ENCODE results near the gene MUC3A.
A peak's percentile ranks its signal among the peaks of the same experiment; 100 is the strongest.
"Not testable (repeated sequence)": the region's sequence is repeated elsewhere in the genome, so short reads cannot be mapped to it uniquely, and the experiment has no call there.

Gene MUC3A

GRCh38 chr7:100908512-100908911 lies 40.8 kb upstream of the MUC3A start:
- Histone ChIP-seq H3K27ac (ENCODE audit: poor library complexity, severe bottlenecking) (no peak overlapping the region), H3K36me3 (ENCODE audit: low read depth) (no peaks in the 10 kb centered on the region), H3K4me3 (ENCODE audit: severe bottlenecking) (no peak overlapping the region), H3K4me1 (ENCODE audit: insufficient read depth, poor library complexity, severe bottlenecking) (no peaks in the 10 kb centered on the region), H3K27me3 (ENCODE audit: insufficient read depth, poor library complexity, severe bottlenecking) (no peaks in the 10 kb centered on the region), H3K9me3 (ENCODE audit: severe bottlenecking) (no peaks in the 10 kb centered on the region)
- ATAC-seq (ENCODE audit: low read depth) (no peak), DNase-seq (ENCODE audit: low spot score) (no peak)
- no peak for TF ChIP-seq CTCF (IDR thresholded peaks at IDR 0.05; ENCODE audit: poor library complexity, severe bottlenecking)

- not testable (repeated sequence) for H3K4me3 ChIP-seq (ENCODE audit: severe bottlenecking); H3K27me3 ChIP-seq (ENCODE audit: insufficient read depth, poor library complexity, severe bottlenecking); H3K9me3 ChIP-seq (ENCODE audit: severe bottlenecking); H3K36me3 ChIP-seq (ENCODE audit: low read depth); ATAC-seq (ENCODE audit: low read depth); DNase-seq (ENCODE audit: low spot score); H3K4me1 ChIP-seq (ENCODE audit: insufficient read depth, poor library complexity, severe bottlenecking); H3K27ac ChIP-seq (ENCODE audit: poor library complexity, severe bottlenecking)
These were observed 38.9 kb upstream of the MUC3A start for GRCh38 chr7:100910443-100910842.

- no peaks in the 10 kb centered on the region for H3K4me1 ChIP-seq (ENCODE audit: insufficient read depth, poor library complexity, severe bottlenecking)
- no peak overlapping the region for H3K27ac ChIP-seq (ENCODE audit: poor library complexity, severe bottlenecking)
- H3K9me3 ChIP-seq (ENCODE audit: severe bottlenecking), result no peaks in the 10 kb centered on the region
- ATAC-seq (ENCODE audit: low read depth) (no peak), DNase-seq (ENCODE audit: low spot score) (no peak)
- H3K27me3 ChIP-seq (ENCODE audit: insufficient read depth, poor library complexity, severe bottlenecking), result no peaks in the 10 kb centered on the region
- H3K4me3 ChIP-seq (ENCODE audit: severe bottlenecking), result no peak overlapping the region
- TF ChIP-seq CTCF (IDR thresholded peaks at IDR 0.05; ENCODE audit: poor library complexity, severe bottlenecking), result no peak
- no peaks in the 10 kb centered on the region for H3K36me3 ChIP-seq (ENCODE audit: low read depth)
These were observed 37.9 kb upstream of the MUC3A start for GRCh38 chr7:100911484-100911883.

GRCh38 chr7:100914208-100914878 lies 35.0 kb upstream of the MUC3A start:
- no peaks in the 10 kb centered on the region for H3K36me3 ChIP-seq (ENCODE audit: low read depth)
- no peak for DNase-seq (ENCODE audit: low spot score)

GRCh38 chr7:100914879-100915447 lies 34.4 kb upstream of the MUC3A start:
- peak; percentile 51; the same call in 2 of the 3 replicates for ATAC-seq (ENCODE audit: low read depth)
- Histone ChIP-seq H3K9me3 (ENCODE audit: severe bottlenecking) (no peaks in the 10 kb centered on the region), H3K4me3 (ENCODE audit: severe bottlenecking) (no peak overlapping the region), H3K27me3 (ENCODE audit: insufficient read depth, poor library complexity, severe bottlenecking) (no peaks in the 10 kb centered on the region), H3K4me1 (ENCODE audit: insufficient read depth, poor library complexity, severe bottlenecking) (no peaks in the 10 kb centered on the region), H3K27ac (ENCODE audit: poor library complexity, severe bottlenecking) (no peak overlapping the region), H3K36me3 (ENCODE audit: low read depth) (no peaks in the 10 kb centered on the region)
- no peak for DNase-seq (ENCODE audit: low spot score)
- no peak for TF ChIP-seq CTCF (IDR thresholded peaks at IDR 0.05; ENCODE audit: poor library complexity, severe bottlenecking)

More at GRCh38 chr7:100914208-100914878, 35.0 kb upstream of the MUC3A start:
- no peak for TF ChIP-seq CTCF (IDR thresholded peaks at IDR 0.05; ENCODE audit: poor library complexity, severe bottlenecking)
- H3K9me3 ChIP-seq (ENCODE audit: severe bottlenecking), result no peaks in the 10 kb centered on the region
- no peak overlapping the region for H3K27ac ChIP-seq (ENCODE audit: poor library complexity, severe bottlenecking)
- H3K4me1 ChIP-seq (ENCODE audit: insufficient read depth, poor library complexity, severe bottlenecking), result no peaks in the 10 kb centered on the region
- no peak overlapping the region for H3K4me3 ChIP-seq (ENCODE audit: severe bottlenecking)
- no peak for ATAC-seq (ENCODE audit: low read depth)
- no peaks in the 10 kb centered on the region for H3K27me3 ChIP-seq (ENCODE audit: insufficient read depth, poor library complexity, severe bottlenecking)

GRCh38 chr7:100919335-100919734 lies 30.0 kb upstream of the MUC3A start:
- not testable (repeated sequence) for H3K4me1 ChIP-seq (ENCODE audit: insufficient read depth, poor library complexity, severe bottlenecking); H3K36me3 ChIP-seq (ENCODE audit: low read depth); DNase-seq (ENCODE audit: low spot score); ATAC-seq (ENCODE audit: low read depth); H3K4me3 ChIP-seq (ENCODE audit: severe bottlenecking); H3K9me3 ChIP-seq (ENCODE audit: severe bottlenecking); H3K27me3 ChIP-seq (ENCODE audit: insufficient read depth, poor library complexity, severe bottlenecking); H3K27ac ChIP-seq (ENCODE audit: poor library complexity, severe bottlenecking)

- not testable (repeated sequence) for H3K27me3 ChIP-seq (ENCODE audit: insufficient read depth, poor library complexity, severe bottlenecking); H3K27ac ChIP-seq (ENCODE audit: poor library complexity, severe bottlenecking); H3K36me3 ChIP-seq (ENCODE audit: low read depth); H3K4me1 ChIP-seq (ENCODE audit: insufficient read depth, poor library complexity, severe bottlenecking); ATAC-seq (ENCODE audit: low read depth); H3K4me3 ChIP-seq (ENCODE audit: severe bottlenecking); H3K9me3 ChIP-seq (ENCODE audit: severe bottlenecking); DNase-seq (ENCODE audit: low spot score)
These were observed 29.4 kb upstream of the MUC3A start for GRCh38 chr7:100919779-100920437.

Data from RWPE2 (cell line).